Measurements from ENCODE around the gene AJM1. TPM values are rescaled to one million over a fixed set of nuclear protein-coding genes. Genes with fewer than 3 reads are reported as not detected.
"Not testable (repeated sequence)": the region's sequence is repeated elsewhere in the genome, so short reads cannot be mapped to it uniquely, and the experiment has no call there.

AJM1 gene
- total RNA-seq, 4 donors from 2014 or later: 0.32 to 2.3 (median 1.0) TPM

DNA sequence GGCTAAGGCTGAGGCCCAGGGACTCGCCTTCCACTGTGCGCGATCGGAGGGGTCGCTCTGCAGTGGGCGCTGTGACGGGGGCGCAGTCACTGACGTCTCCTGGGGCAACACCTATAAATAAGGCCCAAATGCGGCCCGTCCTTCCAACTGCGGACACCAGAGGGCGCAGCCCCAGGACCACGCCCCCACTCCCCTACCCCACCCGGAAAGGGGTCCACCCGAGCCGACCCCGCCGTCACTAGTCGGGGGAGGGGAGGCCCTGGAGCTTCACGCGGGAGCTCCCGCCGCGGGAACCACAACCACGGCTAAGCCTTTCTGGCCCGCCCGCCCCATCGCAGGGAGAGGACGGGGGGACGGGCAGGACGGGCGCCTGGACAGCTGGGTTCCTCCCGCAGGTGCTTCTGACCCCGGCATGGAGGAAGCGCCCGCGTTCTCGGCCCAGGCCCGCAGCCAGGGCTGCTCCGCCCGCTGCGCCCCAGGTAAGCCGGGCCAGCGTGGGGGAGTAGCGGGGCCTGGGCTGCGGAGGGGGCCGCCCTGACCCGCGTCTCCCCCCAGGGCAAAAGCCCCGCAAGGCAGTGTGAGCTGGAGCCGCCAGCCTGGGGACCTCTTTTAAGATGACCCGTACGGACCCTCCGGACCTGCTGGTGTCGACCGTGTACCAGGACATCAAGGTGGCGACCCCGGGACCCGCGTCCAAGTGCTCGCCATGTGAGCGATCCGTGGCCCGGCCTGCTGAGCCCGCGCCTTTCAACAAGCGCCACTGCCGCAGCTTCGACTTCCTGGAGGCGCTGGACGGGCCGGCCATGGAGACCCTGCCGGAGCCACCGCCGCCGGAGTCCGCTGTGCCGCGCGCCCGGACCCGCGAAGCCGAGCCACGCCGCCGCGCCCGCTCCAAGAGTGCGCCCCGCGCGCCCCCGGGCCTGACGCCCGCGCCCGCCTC, 1.8 kb downstream of the AJM1 start:
- WGBS, 2 donors: 0% methylated on average over 5 of the region's 99 CpGs; no CpG with 5 or more reads in 1 of the 2 donors
- peaks cover 0 to 21% (median 7%) of the 10 kb centered on the region in 3 donors for H3K36me3 ChIP-seq
- H3K27me3 ChIP-seq: peaks cover 7 to 54% (median 19%) of the 10 kb centered on the region in 4 donors
- H3K4me3 ChIP-seq: peak overlapping the region in 3 of 4 donors; percentile 10 to 64 (median 48)
- H3K4me1 ChIP-seq: peaks cover 45 to 84% (median 71%) of the 10 kb centered on the region in 3 donors
- H3K9me3 ChIP-seq; DNase-seq; intact Hi-C loops (cut with DNase I); H3K27ac ChIP-seq: not testable (repeated sequence)
- TF ChIP-seq, protein P1, sequence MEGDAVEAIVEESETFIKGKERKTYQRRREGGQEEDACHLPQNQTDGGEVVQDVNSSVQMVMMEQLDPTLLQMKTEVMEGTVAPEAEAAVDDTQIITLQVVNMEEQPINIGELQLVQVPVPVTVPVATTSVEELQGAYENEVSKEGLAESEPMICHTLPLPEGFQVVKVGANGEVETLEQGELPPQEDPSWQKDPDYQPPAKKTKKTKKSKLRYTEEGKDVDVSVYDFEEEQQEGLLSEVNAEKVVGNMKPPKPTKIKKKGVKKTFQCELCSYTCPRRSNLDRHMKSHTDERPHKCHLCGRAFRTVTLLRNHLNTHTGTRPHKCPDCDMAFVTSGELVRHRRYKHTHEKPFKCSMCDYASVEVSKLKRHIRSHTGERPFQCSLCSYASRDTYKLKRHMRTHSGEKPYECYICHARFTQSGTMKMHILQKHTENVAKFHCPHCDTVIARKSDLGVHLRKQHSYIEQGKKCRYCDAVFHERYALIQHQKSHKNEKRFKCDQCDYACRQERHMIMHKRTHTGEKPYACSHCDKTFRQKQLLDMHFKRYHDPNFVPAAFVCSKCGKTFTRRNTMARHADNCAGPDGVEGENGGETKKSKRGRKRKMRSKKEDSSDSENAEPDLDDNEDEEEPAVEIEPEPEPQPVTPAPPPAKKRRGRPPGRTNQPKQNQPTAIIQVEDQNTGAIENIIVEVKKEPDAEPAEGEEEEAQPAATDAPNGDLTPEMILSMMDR (IDR thresholded peaks at IDR 0.05): peak; percentile 51 to 70 (median 66)

DNA sequence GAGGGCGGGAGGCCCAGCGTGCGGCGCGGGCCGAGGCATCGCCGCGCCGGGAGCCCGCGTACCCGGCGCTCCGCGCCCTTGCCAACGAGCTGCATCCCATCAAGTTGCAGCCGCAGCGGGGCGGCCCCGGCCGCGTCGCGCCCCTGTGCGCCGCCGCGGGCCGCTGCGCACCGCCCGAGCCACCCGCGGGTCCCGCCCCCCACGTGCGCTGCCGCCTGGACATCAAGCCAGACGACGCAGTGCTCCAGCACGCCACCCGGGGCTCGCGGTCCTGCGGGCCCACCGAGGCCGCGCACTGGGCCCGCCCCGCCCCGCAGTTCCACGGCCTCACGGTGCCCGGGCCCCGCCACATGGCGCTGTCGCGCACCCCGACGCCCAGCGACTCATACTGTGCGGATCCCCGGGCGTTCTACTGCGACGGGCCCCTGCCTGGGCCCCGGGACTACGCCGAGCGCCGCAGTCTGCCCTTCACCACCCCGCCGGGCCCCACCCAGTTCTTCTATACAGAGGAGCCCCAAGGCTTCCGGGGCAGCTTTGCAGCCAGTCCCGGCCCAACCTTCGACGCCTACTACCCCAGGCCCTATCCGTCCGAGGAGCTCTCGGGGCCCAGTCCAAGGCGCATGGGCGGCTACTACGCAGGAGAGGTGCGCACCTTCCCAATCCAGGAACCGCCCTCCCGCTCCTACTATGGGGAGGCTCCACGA, 2.6 kb downstream of the AJM1 start:
- Histone ChIP-seq H3K4me1 (peaks cover 48 to 88% (median 75%) of the 10 kb centered on the region in 3 donors), H3K4me3 (peak overlapping the region in 1 of 4 donors; percentile 15), H3K9me3 (no peaks in the 10 kb centered on the region), H3K36me3 (peaks cover 0 to 13% (median 0%) of the 10 kb centered on the region in 3 donors), H3K27ac (no peak overlapping the region), H3K27me3 (peaks cover 7 to 54% (median 19%) of the 10 kb centered on the region in 4 donors)
- no peak for TF ChIP-seq POLR2A (IDR thresholded peaks at IDR 0.05)
- TF ChIP-seq, protein P1 (IDR thresholded peaks at IDR 0.05): no peak
- no peak for DNase-seq
- 9% methylated on average over 9 of the region's 88 CpGs; no CpG with 5 or more reads in 1 of the 2 donors for WGBS, 2 donors
- intact Hi-C loops (cut with DNase I): no loop called here

DNA sequence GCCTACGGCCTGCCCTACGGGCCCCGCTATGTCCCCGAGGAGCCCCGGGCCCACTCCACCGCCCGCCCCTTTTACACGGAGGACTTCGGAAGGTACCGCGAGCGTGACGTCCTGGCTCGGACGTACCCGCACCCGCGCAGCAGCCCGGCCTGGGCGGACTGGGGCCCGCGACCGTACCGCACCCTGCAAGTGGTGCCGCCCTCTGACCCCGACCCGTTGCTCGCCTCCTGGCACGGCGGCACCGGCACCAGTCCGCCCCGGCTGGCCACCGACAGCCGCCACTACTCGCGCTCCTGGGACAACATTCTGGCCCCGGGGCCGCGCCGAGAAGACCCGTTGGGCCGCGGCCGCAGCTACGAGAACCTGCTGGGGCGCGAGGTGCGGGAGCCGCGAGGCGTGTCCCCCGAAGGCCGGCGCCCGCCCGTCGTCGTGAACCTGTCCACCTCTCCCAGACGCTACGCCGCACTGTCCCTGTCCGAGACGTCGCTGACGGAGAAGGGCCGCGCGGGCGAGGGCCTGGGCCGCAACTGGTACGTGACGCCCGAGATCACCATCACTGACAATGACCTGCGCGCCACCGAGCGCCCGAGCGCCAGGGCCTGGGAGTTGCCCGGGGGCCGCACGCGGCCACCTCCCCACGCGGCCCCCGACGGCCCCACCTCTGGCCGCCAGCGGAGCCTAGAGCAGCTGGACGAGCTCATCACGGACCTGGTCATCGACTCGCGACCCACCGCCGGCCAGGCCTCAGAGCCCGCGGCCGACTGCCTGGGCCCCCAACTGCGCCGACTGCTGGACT, 3.4 kb downstream of the AJM1 start:
- H3K27me3 ChIP-seq: peaks cover 7 to 54% (median 19%) of the 10 kb centered on the region in 4 donors
- no peak for DNase-seq
- peaks cover 0 to 11% (median 0%) of the 10 kb centered on the region in 3 donors for H3K36me3 ChIP-seq
- intact Hi-C loops (cut with DNase I): no loop called here
- no peaks in the 10 kb centered on the region for H3K9me3 ChIP-seq
- no peak for TF ChIP-seq POLR2A (IDR thresholded peaks at IDR 0.05)
- peak overlapping the region in 2 of 4 donors; percentile 67 to 96 for H3K4me3 ChIP-seq
- no peak overlapping the region for H3K27ac ChIP-seq
- WGBS, 2 donors: 51% methylated on average over 4 of the region's 102 CpGs; no CpG with 5 or more reads in 1 of the 2 donors
- H3K4me1 ChIP-seq: peaks cover 54 to 90% (median 83%) of the 10 kb centered on the region in 3 donors

DNA sequence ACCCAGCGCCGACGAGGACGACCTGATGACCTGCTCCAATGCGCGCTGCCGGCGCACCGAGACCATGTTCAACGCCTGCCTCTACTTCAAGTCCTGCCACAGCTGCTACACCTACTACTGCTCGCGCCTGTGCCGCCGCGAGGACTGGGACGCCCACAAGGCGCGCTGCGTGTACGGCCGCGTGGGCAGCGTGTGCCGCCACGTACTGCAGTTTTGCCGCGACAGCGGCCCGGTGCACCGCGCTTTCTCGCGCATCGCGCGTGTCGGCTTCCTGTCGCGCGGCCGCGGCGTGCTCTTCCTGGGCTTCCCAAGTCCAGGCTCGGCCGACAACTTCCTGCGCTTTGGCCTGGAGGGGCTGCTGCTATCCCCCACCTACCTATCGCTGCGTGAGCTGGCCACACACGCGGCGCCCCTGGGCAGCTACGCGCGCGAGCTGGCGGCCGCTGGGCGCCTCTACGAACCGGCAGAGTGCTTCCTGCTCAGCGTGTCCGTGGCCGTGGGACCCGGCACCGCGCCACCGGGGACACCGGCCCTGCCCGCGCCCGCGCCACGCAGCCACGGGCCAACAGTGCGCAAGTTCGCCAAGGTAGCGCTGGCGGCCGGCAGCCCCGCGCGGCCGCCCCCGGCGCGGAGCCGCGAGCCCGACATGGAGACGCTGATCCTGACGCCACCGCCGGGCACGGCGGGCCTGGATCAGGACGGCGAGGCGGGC, 4.3 kb downstream of the AJM1 start:
- Histone ChIP-seq H3K27me3 (peaks cover 7 to 54% (median 19%) of the 10 kb centered on the region in 4 donors), H3K9me3 (no peaks in the 10 kb centered on the region), H3K36me3 (peaks cover 0 to 14% (median 5%) of the 10 kb centered on the region in 3 donors), H3K4me3 (peak overlapping the region; percentile 54 to 96 (median 70)), H3K27ac (peak overlapping the region in 2 of 4 donors; percentile 92 to 94), H3K4me1 (peaks cover 50 to 87% (median 78%) of the 10 kb centered on the region in 3 donors)
- peak in 1 of 4 donors; percentile 4 for TF ChIP-seq POLR2A (IDR thresholded peaks at IDR 0.05)
- TF ChIP-seq, protein P1 (IDR thresholded peaks at IDR 0.05): no peak
- WGBS, 2 donors: 0% methylated on average over 8 of the region's 98 CpGs; no CpG with 5 or more reads in 1 of the 2 donors
- intact Hi-C loops (cut with DNase I): no loop called here
- DNase-seq: no peak

Data from esophagus squamous epithelium (tissue), 5 donors.